ENCODE data around the gene PSG2.
"Not testable (repeated sequence)": the region's sequence is repeated elsewhere in the genome, so short reads cannot be mapped to it uniquely, and the experiment has no call there.

PSG2 gene

GRCh38 chr19:43077881-43078280 lies 4.6 kb downstream of the PSG2 start:
- ATAC-seq: not testable (repeated sequence)

GRCh38 chr19:43062418-43062817 lies 20.1 kb downstream of the PSG2 start:
- ATAC-seq: not testable (repeated sequence)

GRCh38 chr19:43061326-43061725 lies 21.2 kb downstream of the PSG2 start:
- not testable (repeated sequence) for ATAC-seq

GRCh38 chr19:43060254-43060653 lies 22.2 kb downstream of the PSG2 start:
- not testable (repeated sequence) for ATAC-seq

GRCh38 chr19:43059482-43059881 lies 23.0 kb downstream of the PSG2 start:
- ATAC-seq: not testable (repeated sequence)

GRCh38 chr19:43058440-43058839 lies 24.1 kb downstream of the PSG2 start:
- not testable (repeated sequence) for ATAC-seq

GRCh38 chr19:43047966-43048365 lies 34.5 kb downstream of the PSG2 start:
- not testable (repeated sequence) for ATAC-seq

GRCh38 chr19:43046578-43046977 lies 35.9 kb downstream of the PSG2 start:
- not testable (repeated sequence) for ATAC-seq

GRCh38 chr19:43043492-43044180 lies 38.9 kb downstream of the PSG2 start:
- ATAC-seq: not testable (repeated sequence)

- ATAC-seq: not testable (repeated sequence)
Observed at GRCh38 chr19:43031645-43032044, 50.9 kb downstream of the PSG2 start.

GRCh38 chr19:43028866-43029265 lies 53.6 kb downstream of the PSG2 start:
- no peak for ATAC-seq

GRCh38 chr19:43027985-43028384 lies 54.5 kb downstream of the PSG2 start:
- ATAC-seq: not testable (repeated sequence)

GRCh38 chr19:43027061-43027460 lies 55.4 kb downstream of the PSG2 start:
- not testable (repeated sequence) for ATAC-seq

GRCh38 chr19:43026369-43026768 lies 56.1 kb downstream of the PSG2 start, which contains the start of gene PSG11:
Gene PSG11 (minus strand): TSS chr19:43026469. CDS start chr19:43026372, 97 bp downstream.
- ATAC-seq: not testable (repeated sequence)

- not testable (repeated sequence) for ATAC-seq
Observed at GRCh38 chr19:43022098-43022497, 60.4 kb downstream of the PSG2 start.

- not testable (repeated sequence) for ATAC-seq
Observed at GRCh38 chr19:43021629-43022028, 60.9 kb downstream of the PSG2 start.

- not testable (repeated sequence) for ATAC-seq
Observed at GRCh38 chr19:43019588-43019987, 62.9 kb downstream of the PSG2 start.

Measured in activated CD4-positive, CD25-positive, alpha-beta regulatory T cell treated with anti-CD3 and anti-CD28 coated beads, Interleukin-2, amount 50 U/mL, for 24 hours (primary cell).